ENCODE measurements around the gene PPP1R10.

Gene PPP1R10

GRCh38 chr6:30610065-30610464, 7.0 kb downstream of the PPP1R10 start:
- no peak for TF ChIP-seq CTCF (IDR thresholded peaks at IDR 0.05; ENCODE audit: extremely low read depth, insufficient read depth, missing control alignments)
- DNase-seq (ENCODE audit: low spot score): no peak
- in situ Hi-C loops (cut with MboI; ENCODE audit: low pct_unique_long_range_greater_than_20kb, low sequenced_read_pairs, unreplicated experiment): no loop called here

- in situ Hi-C loops (cut with MboI; ENCODE audit: low pct_unique_long_range_greater_than_20kb, low sequenced_read_pairs, unreplicated experiment): no loop called here
- no peak for TF ChIP-seq CTCF (IDR thresholded peaks at IDR 0.05; ENCODE audit: extremely low read depth, insufficient read depth, missing control alignments)
- DNase-seq (ENCODE audit: low spot score): no peak
These were observed 13.1 kb downstream of the PPP1R10 start for GRCh38 chr6:30603961-30604360.

- no peak for DNase-seq (ENCODE audit: low spot score)
- in situ Hi-C loops (cut with MboI; ENCODE audit: low pct_unique_long_range_greater_than_20kb, low sequenced_read_pairs, unreplicated experiment): no loop called here
- TF ChIP-seq CTCF (IDR thresholded peaks at IDR 0.05; ENCODE audit: extremely low read depth, insufficient read depth, missing control alignments): no peak
These were observed 15.0 kb downstream of the PPP1R10 start for GRCh38 chr6:30601815-30602641.

GRCh38 chr6:30601436-30601814, 15.6 kb downstream of the PPP1R10 start:
- in situ Hi-C loops (cut with MboI; ENCODE audit: low pct_unique_long_range_greater_than_20kb, low sequenced_read_pairs, unreplicated experiment): no loop called here
- no peak for DNase-seq (ENCODE audit: low spot score)
- no peak for TF ChIP-seq CTCF (IDR thresholded peaks at IDR 0.05; ENCODE audit: extremely low read depth, insufficient read depth, missing control alignments)

GRCh38 chr6:30600451-30600961, 16.5 kb downstream of the PPP1R10 start:
- no peak for TF ChIP-seq CTCF (IDR thresholded peaks at IDR 0.05; ENCODE audit: extremely low read depth, insufficient read depth, missing control alignments)
- in situ Hi-C loops (cut with MboI; ENCODE audit: low pct_unique_long_range_greater_than_20kb, low sequenced_read_pairs, unreplicated experiment): no loop called here

GRCh38 chr6:30599625-30600324, 17.3 kb downstream of the PPP1R10 start:
- no peak for TF ChIP-seq CTCF (IDR thresholded peaks at IDR 0.05; ENCODE audit: extremely low read depth, insufficient read depth, missing control alignments)
- DNase-seq (ENCODE audit: low spot score): no peak
- in situ Hi-C loops (cut with MboI; ENCODE audit: low pct_unique_long_range_greater_than_20kb, low sequenced_read_pairs, unreplicated experiment): no loop called here

More at GRCh38 chr6:30600451-30600961, 16.5 kb downstream of the PPP1R10 start:
- DNase-seq (ENCODE audit: low spot score): no peak
